Common myeloid progenitor, CD34-positive (primary cell): ENCODE results near the gene AFF3.

Experiments used
- CTCF ChIA-PET: fragments of 350-600 bp; sonication (Branson Sonifier 250); formaldehyde crosslinking; loops from one replicate; lab custom pipeline; 2021; ENCODE audit warnings: antibody characterized with exemption; lab: Charles Lee
- POLR2A ChIA-PET: fragments of 350-600 bp; sonication (Branson Sonifier 250); formaldehyde crosslinking; loops from one replicate; lab custom pipeline; 2021; ENCODE audit warnings: antibody characterized with exemption; lab: Charles Lee
- DNase-seq, 3 donors: peaks; one replicate each; pipeline versions ENCODE4 v3.0.0 to v3.0.0-alpha.2; 2013
- H3K27ac ChIP-seq, 2 experiments: 1 replicate in 1 of 2; 2 replicates in 1 of 2; pipeline ENCODE4 v1.7.0; 2013; ENCODE audit warnings: inconsistent platforms in 2 of 2, low read length in 2 of 2, mild to moderate bottlenecking in 2 of 2, low read depth in 1 of 2, moderate library complexity in 1 of 2; ENCODE audit not compliant: severe bottlenecking in 2 of 2, insufficient read depth in 1 of 2, poor library complexity in 1 of 2
- H3K27me3 ChIP-seq, 5 experiments: replicated peaks in 2 of 5; 1 replicate in 3 of 5; 2 replicates in 2 of 5; pipeline versions ENCODE4 v1.6.1 to v1.7.0; 2013; ENCODE audit warnings: low read length in 4 of 5, mild to moderate bottlenecking in 2 of 5, moderate library complexity in 2 of 5, inconsistent platforms in 1 of 5; ENCODE audit not compliant: insufficient read depth in 5 of 5, control insufficient read depth in 4 of 5
- H3K36me3 ChIP-seq, 4 experiments: 1 replicate in 2 of 4; 2 replicates in 2 of 4; pipeline versions ENCODE4 v1.6.1 to v1.7.0; 2013; ENCODE audit warnings: low read length in 3 of 4, control low read depth in 1 of 4, mild to moderate bottlenecking in 1 of 4; ENCODE audit not compliant: control insufficient read depth in 4 of 4, insufficient read depth in 4 of 4
- H3K4me1 ChIP-seq, 4 experiments: 1 replicate in 3 of 4; 2 replicates in 1 of 4; pipeline versions ENCODE4 v1.6.1 to v1.7.1; 2013; ENCODE audit warnings: low read length in 3 of 4, mild to moderate bottlenecking in 3 of 4, control low read depth in 1 of 4, inconsistent platforms in 1 of 4, moderate library complexity in 1 of 4; ENCODE audit not compliant: control insufficient read depth in 4 of 4, insufficient read depth in 4 of 4; ENCODE audit errors: control extremely low read depth in 1 of 4
- H3K4me3 ChIP-seq, 7 experiments: 1 replicate in 4 of 7; 2 replicates in 3 of 7; pipeline versions ENCODE4 v1.5.1 to v1.7.0; 2013; ENCODE audit warnings: mild to moderate bottlenecking in 7 of 7, low read length in 6 of 7, moderate library complexity in 6 of 7, inconsistent platforms in 2 of 7, low read depth in 2 of 7, control low read depth in 1 of 7; ENCODE audit not compliant: insufficient read depth in 4 of 7, control insufficient read depth in 1 of 7; ENCODE audit errors: extremely low read depth in 1 of 7
- H3K9me3 ChIP-seq, 5 experiments: 1 replicate in 4 of 5; 2 replicates in 1 of 5; pipeline versions ENCODE4 v1.6.1 to v1.7.1; 2013; ENCODE audit warnings: low read length in 4 of 5, mild to moderate bottlenecking in 2 of 5, inconsistent platforms in 1 of 5, low read depth in 1 of 5, moderate library complexity in 1 of 5; ENCODE audit not compliant: control insufficient read depth in 4 of 5, insufficient read depth in 2 of 5; ENCODE audit errors: control extremely low read depth in 1 of 5
- WGBS: methylation state at CpG from one replicate; pipeline ENCODE4 v1.1.5; 2013; ENCODE audit not compliant: insufficient coverage; 5-methylcytosine and 5-hydroxymethylcytosine counted together

Gene AFF3

GRCh38 chr2:100004959-100005387, 137.4 kb downstream of the AFF3 start:
- 100% methylated on average over 2 of the region's 2 CpGs for WGBS
- POLR2A ChIA-PET = no interaction called here
- Histone ChIP-seq H3K9me3 (no peaks in the 10 kb centered on the region), H3K27ac (no peak overlapping the region), H3K27me3 (no peaks in the 10 kb centered on the region), H3K4me1 (peaks cover 0 to 11% (median 10%) of the 10 kb centered on the region in 4 experiments), H3K36me3 (peaks cover 3 to 34% (median 18%) of the 10 kb centered on the region in 4 experiments), H3K4me3 (no peak overlapping the region)
- CTCF ChIA-PET = no interaction called here
- DNase-seq = no peak

GRCh38 chr2:100004348-100004884, 138.0 kb downstream of the AFF3 start:
- DNase-seq = no peak
- Histone ChIP-seq H3K27me3 (no peaks in the 10 kb centered on the region), H3K4me1 (peaks cover 0 to 5% (median 4%) of the 10 kb centered on the region in 4 experiments), H3K36me3 (peaks cover 3 to 34% (median 21%) of the 10 kb centered on the region in 4 experiments), H3K4me3 (no peak overlapping the region), H3K9me3 (no peaks in the 10 kb centered on the region), H3K27ac (no peak overlapping the region)
- POLR2A ChIA-PET = no interaction called here
- CTCF ChIA-PET = interaction anchor here (0.8 kb wide), 1 partner anchor 8 kb away, joined by 4 read pairs; no protein-coding TSS in a partner anchor
- 100% methylated on average over 2 of the region's 3 CpGs for WGBS

GRCh38 chr2:100002059-100002458, 140.3 kb downstream of the AFF3 start:
- Histone ChIP-seq H3K36me3 (peaks cover 5 to 24% (median 18%) of the 10 kb centered on the region in 4 experiments), H3K4me1 (no peaks in the 10 kb centered on the region), H3K4me3 (no peak overlapping the region), H3K27ac (no peak overlapping the region), H3K27me3 (no peaks in the 10 kb centered on the region), H3K9me3 (no peaks in the 10 kb centered on the region)
- 100% methylated on average over 4 of the region's 6 CpGs for WGBS
- DNase-seq = no peak
- ChIA-PET POLR2A (no interaction called here), CTCF (no interaction called here)

- ChIA-PET POLR2A (no interaction called here), CTCF (no interaction called here)
- no peak overlapping the region for H3K4me3 ChIP-seq
- H3K4me1 ChIP-seq = no peaks in the 10 kb centered on the region
- H3K27ac ChIP-seq = no peak overlapping the region
- DNase-seq = no peak
- H3K36me3 ChIP-seq = peaks cover 7 to 16% (median 11%) of the 10 kb centered on the region in 4 experiments
- H3K9me3 ChIP-seq = no peaks in the 10 kb centered on the region
- WGBS = 97% methylated on average over 16 of the region's 22 CpGs
- no peaks in the 10 kb centered on the region for H3K27me3 ChIP-seq
Observed at GRCh38 chr2:100000915-100001707, 141.3 kb downstream of the AFF3 start.

GRCh38 chr2:99998651-99999320, 143.6 kb downstream of the AFF3 start:
- Histone ChIP-seq H3K27ac (no peak overlapping the region), H3K4me1 (no peaks in the 10 kb centered on the region), H3K4me3 (no peak overlapping the region), H3K36me3 (peaks cover 7 to 16% (median 11%) of the 10 kb centered on the region in 4 experiments), H3K9me3 (no peaks in the 10 kb centered on the region), H3K27me3 (no peaks in the 10 kb centered on the region)
- DNase-seq = no peak
- CTCF ChIA-PET = no interaction called here
- POLR2A ChIA-PET = no interaction called here
- WGBS = 96% methylated on average over 10 of the region's 12 CpGs

- CTCF ChIA-PET = interaction anchor here (0.9 kb wide), 1 partner anchor 11 kb away, joined by 4 read pairs; no protein-coding TSS in a partner anchor
- Histone ChIP-seq H3K4me3 (no peak overlapping the region), H3K27me3 (no peaks in the 10 kb centered on the region), H3K4me1 (no peaks in the 10 kb centered on the region), H3K9me3 (no peaks in the 10 kb centered on the region), H3K36me3 (peaks cover 0 to 6% (median 1%) of the 10 kb centered on the region in 4 experiments), H3K27ac (no peak overlapping the region)
- no peak for DNase-seq
- POLR2A ChIA-PET = no interaction called here
- WGBS = 100% methylated on average over 1 of the region's 3 CpGs
Observed at GRCh38 chr2:99989905-99990304, 152.5 kb downstream of the AFF3 start.

GRCh38 chr2:99988599-99988998, 153.8 kb downstream of the AFF3 start:
- no peak for DNase-seq
- no peaks in the 10 kb centered on the region for H3K9me3 ChIP-seq
- WGBS = 100% methylated on average over 2 of the region's 3 CpGs
- no peak overlapping the region for H3K27ac ChIP-seq
- peaks cover 0 to 6% (median 1%) of the 10 kb centered on the region in 4 experiments for H3K36me3 ChIP-seq
- H3K4me1 ChIP-seq = no peaks in the 10 kb centered on the region
- H3K27me3 ChIP-seq = no peaks in the 10 kb centered on the region
- POLR2A ChIA-PET = no interaction called here
- H3K4me3 ChIP-seq = no peak overlapping the region
- CTCF ChIA-PET = no interaction called here
